K562 (cell line): Measurements from ENCODE around the gene PCSK6. TPM values are rescaled to one million over a fixed set of nuclear protein-coding genes. Genes with fewer than 3 reads are reported as not detected.

ENCODE experiments used
- ATAC-seq: fragments of 200-7000 bp; cut with Tn5 transposase; 3 replicates; pipeline ENCODE4 v1.9.1; 2020; ENCODE audit warnings: moderate library complexity
- BruUV-seq: library from RNA; stranded (reverse); fragments of 400-500 nt; replicated peaks from 2 replicates; lab custom pipeline; 2021; lab: Mats Ljungman, UMichigan
- CTCF ChIA-PET: fragments of 300-600 bp; formaldehyde crosslinking; extraction: SDS; loops from one replicate; lab custom pipeline; 2021; ENCODE audit warnings: low intra/inter-chr PET ratio; lab: Yijun Ruan, JAX
- POLR2A ChIA-PET: fragments of 300-600, 350-650 bp; sonication (Branson Sonifier 250); formaldehyde crosslinking; extraction: SDS; loops from one replicate; lab custom pipeline; 2021; ENCODE audit warnings: antibody characterized with exemption, inconsistent platforms; lab: Yijun Ruan, JAX
- DNase-seq, 4 experiments: peaks; one replicate each; pipeline versions ENCODE4 v3.0.0 to v3.0.0-alpha.2; 2011 to 2018; ENCODE audit warnings: low spot score in 3 of 4, mixed read lengths in 3 of 4; ENCODE audit errors: extremely low read depth in 1 of 4
- FAIRE-seq: peaks from 2 replicates; lab custom pipeline; 2011; peaks lifted over from hg19 to GRCh38; lab: Jason Lieb, UNC
- H2AFZ ChIP-seq: 2 replicates; pipeline ENCODE4 v1.6.0; 2011; ENCODE audit warnings: low read depth, low read length, control low read depth, inconsistent platforms
- H3K27ac ChIP-seq: fragments of 200-600 bp; 3 replicates; pipeline ENCODE4 v1.8.0; 2011; ENCODE audit warnings: low read depth, mild to moderate bottlenecking, control low read depth, inconsistent platforms, low read length, moderate library complexity, mixed read lengths; ENCODE audit errors: extremely low read depth
- H3K27me3 ChIP-seq, 2 experiments: fragments of 300-600 bp in 1 of 2; 2 replicates in 1 of 2; 3 replicates in 1 of 2; pipeline versions ENCODE4 v1.6.0 to v1.8.0; 2011; ENCODE audit warnings: inconsistent platforms in 2 of 2, low read length in 2 of 2, mild to moderate bottlenecking in 1 of 2, mixed read lengths in 1 of 2, moderate library complexity in 1 of 2; ENCODE audit not compliant: control insufficient read depth in 2 of 2, insufficient read depth in 2 of 2
- H3K36me3 ChIP-seq: fragments of 300-600 bp; 3 replicates; pipeline ENCODE4 v1.8.0; 2011; ENCODE audit warnings: mild to moderate bottlenecking, low read length, inconsistent platforms; ENCODE audit not compliant: control insufficient read depth, insufficient read depth
- H3K4me1 ChIP-seq, 2 experiments: fragments of 200-600 bp in 1 of 2; replicated peaks in 1 of 2; 2 replicates in 1 of 2; 3 replicates in 1 of 2; pipeline versions ENCODE4 v1.5.1 to v1.8.0; 2011; ENCODE audit warnings: inconsistent platforms in 2 of 2, low read length in 2 of 2, mild to moderate bottlenecking in 1 of 2, mixed read lengths in 1 of 2, moderate library complexity in 1 of 2; ENCODE audit not compliant: control insufficient read depth in 2 of 2, insufficient read depth in 2 of 2
- H3K4me2 ChIP-seq: 2 replicates; pipeline ENCODE4 v1.6.1; 2011; ENCODE audit warnings: low read length, control low read depth, inconsistent platforms, mixed read lengths; ENCODE audit not compliant: insufficient read depth
- H3K4me3 ChIP-seq: fragments of 200-600 bp; sonication (generic), shearing (Covaris generic); 2 replicates; pipeline ENCODE4 v1.5.1; 2016; ENCODE audit warnings: control low read depth, inconsistent platforms
- H3K79me2 ChIP-seq: fragments of 200-600 bp; 3 replicates; pipeline ENCODE4 v1.8.0; 2011; ENCODE audit warnings: low read length, inconsistent platforms; ENCODE audit not compliant: control insufficient read depth, insufficient read depth
- H3K9ac ChIP-seq, 2 experiments: 2 replicates each; pipeline versions ENCODE4 v1.6.0 to v1.6.1; 2011; ENCODE audit warnings: low read depth in 2 of 2, low read length in 2 of 2, control low read depth in 1 of 2, inconsistent platforms in 1 of 2, mild to moderate bottlenecking in 1 of 2, mixed read lengths in 1 of 2; ENCODE audit not compliant: insufficient read depth in 1 of 2
- H3K9me1 ChIP-seq: one replicate; pipeline ENCODE4 v1.6.0; 2011; ENCODE audit warnings: inconsistent platforms, mild to moderate bottlenecking, low read length, moderate library complexity; ENCODE audit not compliant: control insufficient read depth, insufficient read depth
- H3K9me3 ChIP-seq: replicated peaks from 2 replicates; pipeline ENCODE4 v1.5.1; 2011; ENCODE audit warnings: low read depth, low read length, inconsistent platforms; ENCODE audit not compliant: control insufficient read depth, insufficient read depth
- H4K20me1 ChIP-seq: replicated peaks from 2 replicates; pipeline ENCODE4 v1.6.1; 2011; ENCODE audit warnings: low read length, inconsistent platforms, mixed read lengths; ENCODE audit not compliant: control insufficient read depth, insufficient read depth
- HES1 ChIP-seq: fragments of 450-650 bp; IDR thresholded peaks from 2 replicates; pipeline ENCODE4 v1.6.1; 2016; ENCODE audit warnings: low read depth, mild to moderate bottlenecking, moderate library complexity
- MAFK ChIP-seq: IDR thresholded peaks from 2 replicates; pipeline ENCODE4 v1.6.1; 2011; ENCODE audit warnings: low read length, improper control_type of control experiment
- PHF21A ChIP-seq: fragments of 450-650 bp; IDR thresholded peaks from 2 replicates; pipeline ENCODE4 v1.6.1; 2017; ENCODE audit warnings: low read depth, borderline replicate concordance
- RBM25 ChIP-seq: fragments of 200-400 bp; formaldehyde crosslinking; IDR thresholded peaks from 2 replicates; pipeline ENCODE4 v1.6.1; 2018; ENCODE audit warnings: low read length, low read depth, moderate library complexity; ENCODE audit not compliant: severe bottlenecking
- SAFB ChIP-seq: fragments of 200-400 bp; formaldehyde crosslinking; IDR thresholded peaks from 2 replicates; pipeline ENCODE4 v1.6.1; 2017; ENCODE audit warnings: low read depth, low read length, borderline replicate concordance
- SNIP1 ChIP-seq: fragments of 450-650 bp; IDR thresholded peaks from 2 replicates; pipeline ENCODE4 v1.7.1; 2017; ENCODE audit warnings: low read depth, mild to moderate bottlenecking
- ZBTB5 ChIP-seq: fragments of 450-650 bp; IDR thresholded peaks from 2 replicates; pipeline ENCODE4 v1.6.1; 2017; ENCODE audit warnings: antibody characterized with exemption
- ZNF280B ChIP-seq: fragments of 250-450 bp; sonication (Bioruptor Pico); IDR thresholded peaks from 2 replicates; pipeline ENCODE4 v1.5.1; 2021; ENCODE audit warnings: mild to moderate bottlenecking
- ZNF431 ChIP-seq: sonication (generic); formaldehyde crosslinking; IDR thresholded peaks from 2 replicates; pipeline ENCODE4 v1.8.0; 2022; ENCODE audit warnings: mild to moderate bottlenecking, missing genetic modification reagents
- ZNF444 ChIP-seq: fragments of 250-450 bp; sonication (Bioruptor Pico); IDR thresholded peaks from 2 replicates; pipeline ENCODE4 v1.4.0; 2020; ENCODE audit warnings: mild to moderate bottlenecking, moderate library complexity
- WGBS: fragments of 100-300 bp; shearing (Covaris generic); methylation state at CpG from one replicate; pipeline ENCODE4 v1.1.6; 2016; ENCODE audit warnings: low coverage, mixed read lengths; ENCODE audit not compliant: insufficient coverage; ENCODE audit errors: missing lambda C conversion rate; 5-methylcytosine and 5-hydroxymethylcytosine counted together
- in situ Hi-C: fragments of 300-500 bp; cut with MboI; formaldehyde crosslinking; loops from 4 replicates; pipeline ENCODE4 v1.15.0; 2018; ENCODE audit warnings: inconsistent platforms, mixed read lengths
- intact Hi-C: fragments of 100-400 bp; cut with micrococcal nuclease; formaldehyde crosslinking; loops from 2 replicates; pipeline ENCODE4 v1.14.2; 2022
- polyA plus RNA-seq, 8 experiments: library from polyadenylated mRNA; depleted of rRNA in 4 of 8; stranded (reverse) in 5 of 8; unstranded in 3 of 8; fragments of >200 nt; fragmentation: Nextera tagmentation in 2 of 8; fragmentation: Illumina TruSeq in 1 of 8; extraction: Ambion mirVana in 2 of 8; extraction: Trizol in 1 of 8; gene quantifications; 2 replicates each; pipeline versions ENCODE4 v1.2.1 to v1.2.3, GENCODE V29; 2011 to 2014; ENCODE audit warnings: inconsistent platforms in 1 of 8, missing spikeins in 1 of 8
- total RNA-seq, 7 experiments: library from RNA; depleted of rRNA in 6 of 7; stranded (reverse); fragments of >200 nt in 6 of 7; fragmentation: Illumina TruSeq in 2 of 7; extraction: Trizol in 2 of 7; gene quantifications; 2 replicates each; pipeline versions ENCODE4 v1.2.1 to v1.2.3, GENCODE V29; 2011 to 2021; ENCODE audit warnings: low replicate concordance in 1 of 7

Gene PCSK6
- total and polyA plus RNA-seq, 9 of the 15 experiments (the other 6 are each of a cell fraction or from before 2014, with no cell fraction given), result 2.2 to 32.6 (median 14.5) TPM

GRCh38 chr15:101308604-101309435 is 180.7 kb downstream of the PCSK6 start:
- in situ Hi-C loops, result loop anchor here (10.0 kb wide), 1 partner anchor 186 kb away; no protein-coding TSS in a partner anchor
- CTCF ChIA-PET, result no interaction called here
- no peak for TF ChIP-seq SAFB
- TF ChIP-seq SNIP1, result no peak
- no peak for TF ChIP-seq HES1
- no peak for TF ChIP-seq RBM25
- TF ChIP-seq PHF21A, result no peak
- TF ChIP-seq MAFK, result no peak
- TF ChIP-seq ZBTB5, result no peak
- no peak for TF ChIP-seq ZNF280B (CRISPR knock-in tag)
- TF ChIP-seq ZNF431, result no peak
- TF ChIP-seq ZNF444 (CRISPR knock-in tag), result no peak
- intact Hi-C loops, result no loop called here
- Histone ChIP-seq H3K9me3 (no peaks in the 10 kb centered on the region), H2AFZ (no peak overlapping the region), H3K27ac (no peak overlapping the region), H3K36me3 (no peaks in the 10 kb centered on the region), H3K4me3 (no peak overlapping the region), H3K79me2 (no peaks in the 10 kb centered on the region), H3K4me2 (no peak overlapping the region), H3K9me1 (no peaks in the 10 kb centered on the region), H4K20me1 (no peaks in the 10 kb centered on the region; the same call in none of the 2 replicates), H3K9ac (no peak overlapping the region; a peak in 1 of 4 replicates), H3K27me3 (peaks cover 0 to 43% of the 10 kb centered on the region in 2 experiments; a peak in 4 of 5 replicates), H3K4me1 (no peaks in the 10 kb centered on the region; a peak in 1 of 5 replicates)
- ATAC-seq, result no peak
- no peak for DNase-seq
- BruUV-seq, result no TSS peak
- FAIRE-seq, result no peak
- POLR2A ChIA-PET, result interaction anchor here (0.6 to 0.7 kb wide), 3 partner anchors 13 to 228 kb away, joined by 3 read pairs; no protein-coding TSS in a partner anchor
- 42% methylated on average over 19 of the region's 20 CpGs for WGBS
